Putamen (tissue), 1 donor: Measurements from ENCODE around the gene TIMM17B.

Experiments used
- DNase-seq: peaks from one replicate; pipeline ENCODE4 v3.0.0-alpha.2; 2016; ENCODE audit warnings: low spot score

Gene TIMM17B

DNA sequence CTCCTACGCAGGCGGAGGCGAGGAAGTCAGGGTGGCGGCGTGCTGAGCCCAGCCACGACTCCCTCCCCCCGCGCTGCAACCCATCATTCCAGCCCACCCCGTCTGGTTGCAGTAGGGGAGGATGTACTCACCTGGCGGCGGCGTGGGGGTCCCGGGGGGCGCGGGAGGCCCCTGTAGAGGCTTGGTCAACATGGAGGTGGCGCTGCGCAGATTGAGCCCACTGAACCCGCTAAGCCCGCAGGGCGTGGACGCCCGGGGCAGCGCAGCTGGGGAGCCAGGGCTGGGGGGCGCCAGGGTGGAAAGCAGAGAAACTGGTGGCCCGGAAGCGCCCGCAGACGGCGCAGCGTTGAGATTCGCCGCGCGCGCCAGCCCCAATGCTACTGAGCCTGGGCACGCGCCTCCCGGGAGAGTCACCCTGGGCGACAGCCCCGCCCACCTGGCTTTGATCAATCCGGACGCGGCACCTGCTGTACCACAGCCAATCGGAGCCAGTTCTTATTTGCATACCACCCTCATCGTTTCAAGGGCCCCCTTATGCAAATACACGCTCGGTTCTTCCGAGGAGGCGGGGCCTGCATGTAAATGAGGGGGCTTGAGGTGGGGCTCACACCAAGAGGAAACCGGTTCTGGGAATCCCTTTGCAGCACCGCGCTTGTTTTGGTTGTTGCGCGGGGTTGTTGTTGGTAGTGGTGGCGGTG, 21.2 kb upstream of the TIMM17B start, which contains the start of gene PIM2:
Gene PIM2 (minus strand): TSS at position 382 of the 698 bp plus-strand sequence. CDS start 190 bp downstream, at position 192.
- DNase-seq = peak; percentile 76

DNA sequence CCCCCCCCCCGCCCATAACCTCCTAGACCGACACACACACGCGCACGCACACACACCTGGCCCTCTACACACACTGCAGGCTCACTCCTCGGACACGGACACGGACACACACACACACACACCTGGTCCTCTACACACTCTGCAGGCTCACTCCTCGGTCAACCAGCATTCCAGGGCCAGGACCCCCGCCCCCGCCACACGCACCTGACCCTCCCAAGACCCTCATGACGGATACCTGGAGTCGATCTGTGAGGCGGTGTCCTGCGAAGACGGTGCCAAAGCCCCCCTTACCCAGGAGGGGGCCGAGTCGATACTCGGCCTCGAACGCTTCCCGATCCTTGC, 20.7 kb upstream of the TIMM17B start:
- no peak for DNase-seq

DNA sequence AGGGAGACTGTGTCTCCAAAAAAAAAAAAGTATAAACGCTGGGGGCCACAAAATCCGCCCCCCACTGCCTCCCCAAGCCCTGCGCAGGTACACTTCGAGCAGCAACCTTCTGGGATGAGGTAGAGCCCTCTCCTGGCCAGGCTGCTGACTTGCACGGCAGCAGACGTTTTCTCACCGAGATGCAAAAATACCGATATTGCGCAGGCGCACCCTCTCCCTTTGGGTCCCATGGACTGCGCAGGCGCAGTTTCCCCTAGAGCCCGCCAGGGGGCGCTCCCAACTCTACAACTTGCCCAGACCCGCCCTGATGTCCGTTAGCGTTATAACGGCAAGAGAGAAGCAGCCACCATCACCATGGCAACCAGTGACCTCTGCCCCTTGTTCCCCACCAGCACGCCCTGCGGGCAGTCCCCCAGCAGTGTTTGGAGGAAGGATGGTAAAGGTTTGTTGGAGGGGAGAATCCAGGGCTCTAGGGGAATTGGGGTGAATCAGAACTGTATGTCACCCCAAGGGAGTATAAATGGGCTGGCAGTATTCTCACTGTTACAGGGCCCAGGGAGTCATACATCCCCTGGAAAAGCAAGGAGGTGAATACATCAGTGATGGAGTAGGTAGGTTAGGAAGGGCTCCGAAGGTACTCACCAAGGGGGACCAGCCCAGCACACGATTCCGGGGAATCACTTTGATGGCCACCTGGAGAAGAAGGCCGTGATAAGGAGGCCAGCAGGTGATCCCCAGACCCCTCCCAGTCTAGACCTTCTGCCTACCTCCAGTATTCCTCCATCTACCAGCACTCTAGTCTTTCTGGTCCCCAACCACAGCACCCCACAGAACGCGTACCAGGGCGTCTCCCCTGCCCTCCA, 19.8 kb upstream of the TIMM17B start:
- peak; percentile 76 for DNase-seq

DNA sequence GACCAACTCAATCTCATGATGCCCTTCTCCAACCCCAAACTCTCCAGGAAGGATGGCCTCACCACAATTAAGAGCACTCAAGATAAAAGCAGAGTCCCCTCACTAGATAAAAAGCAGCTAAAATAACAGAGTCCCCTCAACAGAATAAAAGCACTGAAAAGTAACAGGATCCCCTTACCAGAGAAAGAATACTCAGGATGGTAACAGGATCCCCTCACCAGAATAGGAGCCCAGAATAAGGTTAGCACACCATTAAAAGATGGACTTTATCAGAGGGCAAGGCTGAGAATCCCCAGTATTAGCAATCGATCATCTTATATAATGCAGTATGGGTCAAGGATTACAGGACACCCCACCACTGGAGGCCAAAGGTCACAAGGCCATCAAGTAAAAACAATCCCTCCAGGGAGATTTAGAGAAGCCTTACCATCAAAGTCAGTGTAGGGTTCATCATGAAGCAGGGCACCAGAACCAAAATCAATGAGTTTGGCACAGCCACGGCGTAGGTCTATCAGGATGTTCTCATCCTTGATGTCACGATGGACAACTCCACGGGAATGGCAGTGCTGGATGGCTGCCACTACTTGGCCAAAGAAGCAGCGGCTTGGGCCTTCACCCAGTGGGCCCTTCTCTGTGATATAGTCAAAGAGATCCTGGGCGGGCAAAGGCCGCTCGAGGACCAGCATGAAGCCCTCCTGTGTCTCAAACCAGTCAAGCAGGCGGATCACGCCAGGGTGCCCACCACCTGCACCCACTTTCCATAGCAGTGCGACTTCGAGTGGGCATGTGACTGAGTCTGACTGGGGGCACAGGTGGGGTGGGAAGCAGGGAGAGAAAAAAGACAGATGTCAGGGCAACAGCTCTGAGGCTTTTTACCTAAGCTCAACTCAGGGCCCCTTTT, 17.3 kb upstream of the TIMM17B start:
- no peak for DNase-seq

DNA sequence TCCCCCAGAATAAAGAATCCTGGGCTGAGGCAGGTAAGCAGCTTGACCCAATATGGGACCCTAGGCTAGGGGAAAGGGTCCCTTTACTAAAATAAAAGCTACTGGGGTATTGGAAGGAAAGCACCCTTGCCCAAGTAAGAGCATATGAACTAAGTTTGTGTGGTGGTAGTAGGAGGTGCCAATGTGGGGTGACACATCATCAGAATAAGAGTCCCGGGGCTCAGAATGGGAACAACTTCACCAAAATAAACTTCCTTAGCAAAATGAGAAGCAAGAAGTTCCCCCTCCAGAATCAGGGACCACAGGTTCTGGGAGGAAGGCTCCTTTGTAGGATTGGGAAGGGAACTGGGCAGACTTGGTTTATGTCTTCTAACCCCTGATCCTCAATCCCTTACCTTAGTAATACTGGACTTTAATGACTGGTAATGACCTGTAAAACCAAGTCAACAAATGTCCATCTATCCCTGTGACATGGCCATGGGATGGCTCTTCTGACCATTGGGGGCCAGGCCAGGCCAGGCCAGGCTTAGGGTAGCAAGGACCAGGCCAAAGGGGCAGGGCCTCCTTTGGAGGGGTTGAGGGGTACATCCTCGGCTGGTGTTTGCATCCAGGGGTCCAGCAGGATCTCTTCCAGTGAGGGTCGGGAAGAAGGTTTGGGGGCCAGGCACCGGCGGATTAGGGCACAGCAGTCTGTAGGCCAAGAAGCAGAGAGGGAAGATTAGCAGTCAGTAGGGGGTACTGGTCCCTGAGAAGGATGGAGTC, 16.2 kb upstream of the TIMM17B start:
- no peak for DNase-seq

DNA sequence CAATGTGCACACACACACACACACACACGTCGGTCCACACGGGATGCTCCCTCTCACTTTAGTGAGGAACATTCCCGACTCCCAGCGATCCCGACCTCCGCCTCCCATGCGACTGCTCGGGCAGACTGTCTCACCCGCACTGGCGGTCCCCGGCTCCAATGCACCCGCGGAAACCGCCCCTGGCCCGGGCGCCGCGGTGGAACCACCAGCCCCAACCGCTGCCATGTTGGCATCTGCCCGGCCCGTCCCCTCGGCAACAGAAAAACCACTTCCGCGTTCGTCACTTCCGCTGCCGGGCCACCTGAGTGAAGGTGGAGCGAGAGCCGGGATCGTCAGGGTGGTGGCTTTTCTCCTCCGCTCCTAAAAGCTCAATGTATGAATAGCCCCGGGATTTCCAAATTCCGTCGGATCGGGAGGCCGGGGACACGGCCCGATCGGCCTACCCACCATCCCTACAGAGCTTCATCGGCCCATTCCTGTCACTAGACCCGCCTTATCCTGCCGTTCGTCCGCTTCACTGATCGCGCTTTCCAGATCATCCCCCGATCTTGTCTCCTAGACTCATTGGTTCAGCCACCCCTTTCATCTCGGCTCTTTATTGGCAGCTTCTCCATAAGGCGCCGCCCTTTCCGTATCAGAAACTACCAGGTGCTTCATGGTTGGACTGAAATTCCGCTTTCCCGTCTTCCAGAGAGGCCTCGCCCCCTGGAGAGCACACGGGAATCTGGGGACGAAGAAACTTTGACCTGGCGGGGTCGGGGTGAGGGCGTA, 14.0 kb upstream of the TIMM17B start, which contains the start of gene SLC35A2:
Gene SLC35A2 (minus strand): TSS at position 235 of the 771 bp plus-strand sequence. CDS start 10 bp downstream, at position 225.
- peak; percentile 70 for DNase-seq

DNA sequence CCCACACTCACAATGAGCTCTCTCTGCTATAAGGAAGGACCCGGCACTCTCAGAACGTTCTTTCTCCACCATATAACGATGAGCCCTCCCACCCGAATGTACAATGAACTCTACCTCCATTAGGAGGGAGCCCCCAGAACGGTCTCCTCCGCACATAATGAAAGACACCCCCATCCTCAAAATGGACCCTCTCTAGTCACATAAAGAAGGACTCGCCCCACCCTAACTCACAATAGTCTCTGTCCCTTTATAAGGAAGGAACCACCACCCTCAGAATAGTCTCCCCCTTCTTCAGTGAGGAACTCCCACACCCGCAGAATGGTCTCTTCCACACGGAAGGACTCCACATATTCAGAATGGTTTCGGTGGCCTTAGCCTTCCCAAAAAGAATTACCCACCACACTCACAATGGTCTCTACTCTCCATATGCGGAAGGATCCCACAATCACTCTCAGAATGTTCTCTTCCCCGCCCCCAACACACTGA, 13.4 kb upstream of the TIMM17B start:
- no peak for DNase-seq

DNA sequence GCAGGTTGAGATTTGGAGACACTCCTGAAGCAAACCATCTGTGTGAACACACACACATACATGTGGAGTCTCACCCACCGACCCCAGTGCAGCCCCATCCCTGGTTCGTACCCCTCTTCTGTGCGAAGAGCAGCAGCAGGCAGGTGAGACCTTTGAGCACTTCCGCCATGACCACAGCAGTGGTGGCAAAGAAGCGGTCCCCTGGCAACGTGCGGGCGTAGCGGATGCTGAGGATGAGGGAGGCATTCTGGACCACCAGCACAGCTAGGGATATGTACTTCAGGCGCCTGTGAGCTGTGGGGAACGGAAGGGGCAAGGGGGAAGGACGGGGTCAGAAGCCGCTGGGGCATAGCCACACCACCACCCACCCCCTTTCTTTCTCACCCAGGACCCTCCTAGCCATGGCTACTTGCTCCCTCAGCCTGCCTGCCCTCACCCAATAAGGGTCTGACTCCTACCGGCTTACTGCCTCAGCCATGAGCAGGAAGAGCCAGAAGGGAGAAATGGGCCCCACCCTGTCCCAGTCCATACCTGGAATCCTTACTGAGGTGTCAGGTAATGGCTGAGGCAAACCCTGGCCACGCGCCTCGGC, 12.2 kb upstream of the TIMM17B start:
- DNase-seq = no peak

DNA sequence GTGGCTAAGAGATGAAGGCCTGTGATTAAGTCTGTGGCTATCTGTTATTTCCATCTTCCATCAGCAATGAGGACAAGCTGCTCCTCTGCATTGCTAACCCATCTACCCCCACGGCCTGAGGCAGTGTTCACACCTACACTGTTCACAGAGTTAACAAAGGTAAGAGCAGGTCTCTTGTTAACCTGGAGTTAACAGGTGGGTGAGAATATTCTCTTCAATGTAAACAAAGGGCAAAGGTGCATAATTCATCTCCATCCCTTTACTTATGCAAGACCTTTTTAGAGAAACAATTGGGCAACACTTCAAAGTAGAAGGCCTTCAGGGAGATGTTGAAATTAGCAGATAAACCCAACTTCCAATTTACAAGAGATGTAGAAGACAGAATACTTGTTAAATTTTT, 11.0 kb upstream of the TIMM17B start:
- no peak for DNase-seq

DNA sequence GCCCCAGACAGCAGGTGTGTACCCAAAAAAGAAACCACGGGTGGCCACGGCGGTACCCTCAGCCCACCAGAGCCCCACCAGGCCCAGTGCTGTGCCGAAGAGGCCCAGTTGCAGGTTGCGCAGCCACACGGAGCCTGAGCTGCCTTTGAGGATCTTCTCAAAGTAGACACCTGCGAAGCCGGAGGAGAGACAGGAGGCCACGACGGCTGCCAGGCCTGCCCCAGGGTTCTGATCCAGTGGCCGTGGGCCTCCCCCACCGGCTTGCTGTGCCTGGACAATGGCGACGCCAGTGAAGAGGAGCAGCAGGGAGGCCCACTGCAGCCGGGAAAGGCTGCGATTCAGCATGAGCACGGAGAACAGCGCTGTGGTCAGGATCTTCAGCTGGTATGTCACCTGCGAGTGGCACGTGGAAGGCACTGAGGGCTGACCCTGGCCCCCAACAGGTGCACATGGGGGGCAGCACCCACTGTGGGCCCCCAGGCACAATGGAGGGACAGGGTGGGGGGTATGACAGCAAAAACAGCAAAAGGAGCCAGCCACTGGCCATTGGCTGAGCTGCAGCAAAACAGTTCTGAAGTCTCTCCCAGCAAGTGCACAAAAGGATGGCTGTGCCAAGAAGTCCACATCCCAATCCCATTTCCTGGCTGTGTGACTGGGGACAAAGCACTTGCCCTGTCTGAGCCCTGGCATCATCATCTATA, 7.7 kb upstream of the TIMM17B start:
- DNase-seq = no peak

DNA sequence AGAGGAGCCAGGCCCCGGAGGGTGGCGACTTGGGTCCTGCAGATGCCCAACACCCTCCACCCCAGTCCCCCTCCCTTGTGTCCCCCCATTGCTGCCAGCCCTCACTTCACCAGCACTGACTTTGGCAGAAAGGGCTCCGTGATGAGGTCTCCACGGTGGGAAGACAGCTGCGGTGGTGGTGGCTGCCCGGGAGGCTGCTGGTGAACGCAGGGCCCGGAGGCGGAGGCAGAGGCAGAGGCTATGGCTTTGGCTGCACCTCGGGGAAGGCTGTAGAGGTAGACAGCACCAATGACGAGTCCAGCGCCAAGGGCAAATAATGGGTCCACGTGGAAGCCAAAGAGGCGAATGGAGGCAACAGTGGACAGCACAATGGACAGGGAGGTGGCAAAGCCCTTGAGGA, 7.1 kb upstream of the TIMM17B start:
- no peak for DNase-seq

DNA sequence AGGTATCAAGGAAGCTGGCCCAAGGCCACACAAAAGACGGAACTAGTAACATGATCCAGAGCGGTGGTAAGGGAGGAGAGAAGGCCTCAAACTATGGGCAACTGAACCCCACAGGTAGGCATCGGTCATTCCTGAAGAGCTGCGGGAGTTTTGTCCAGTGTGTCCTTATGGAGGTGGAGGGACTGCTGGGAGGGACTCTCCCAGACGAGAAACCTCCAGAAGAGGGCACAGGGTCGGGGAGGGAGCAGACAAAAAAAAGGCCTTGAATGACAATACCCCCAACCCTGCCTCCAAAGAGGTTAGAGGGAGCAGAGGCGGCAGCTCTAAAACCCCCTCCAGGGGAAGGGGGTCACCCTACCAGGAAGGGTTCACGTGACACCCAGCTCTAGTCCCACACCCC, 6.6 kb upstream of the TIMM17B start:
- no peak for DNase-seq

DNA sequence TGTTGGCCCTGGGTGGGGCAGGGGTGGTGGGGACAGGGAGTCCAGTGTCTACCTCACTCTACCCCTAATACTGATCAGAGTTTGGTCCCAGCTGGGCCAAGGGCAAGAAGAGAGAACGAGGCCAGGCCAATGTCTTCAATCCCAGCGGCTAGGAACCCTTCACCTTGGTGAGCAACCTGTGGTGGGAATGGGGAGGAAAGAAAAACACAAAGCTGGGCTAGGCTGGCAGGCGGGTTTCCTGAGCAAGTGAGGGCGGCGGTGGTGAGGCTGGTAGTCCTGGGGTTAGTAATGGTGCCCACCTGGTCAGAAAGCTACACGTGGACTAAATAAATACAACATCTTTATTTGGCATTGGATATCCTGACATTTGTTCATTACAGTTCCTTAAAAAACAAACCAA, 5.7 kb upstream of the TIMM17B start:
- no peak for DNase-seq

DNA sequence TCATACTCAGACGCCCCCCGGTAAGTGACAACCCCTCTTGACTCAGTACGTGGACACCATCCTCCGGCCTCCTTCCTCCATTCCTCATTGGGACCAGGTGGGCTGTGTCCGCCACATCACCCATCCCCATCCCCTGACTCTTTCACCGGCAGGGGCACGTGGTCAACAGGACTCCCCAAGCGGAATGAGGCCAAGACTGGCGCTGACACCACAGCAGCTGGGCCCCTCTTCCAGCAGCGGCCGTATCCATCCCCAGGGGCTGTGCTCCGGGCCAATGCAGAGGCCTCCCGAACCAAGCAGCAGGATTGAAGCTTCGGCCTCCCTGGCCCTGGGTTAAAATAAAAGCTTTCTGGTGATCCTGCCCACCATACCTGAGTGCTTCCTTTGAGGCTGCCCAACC, 5.2 kb upstream of the TIMM17B start:
- DNase-seq = no peak

DNA sequence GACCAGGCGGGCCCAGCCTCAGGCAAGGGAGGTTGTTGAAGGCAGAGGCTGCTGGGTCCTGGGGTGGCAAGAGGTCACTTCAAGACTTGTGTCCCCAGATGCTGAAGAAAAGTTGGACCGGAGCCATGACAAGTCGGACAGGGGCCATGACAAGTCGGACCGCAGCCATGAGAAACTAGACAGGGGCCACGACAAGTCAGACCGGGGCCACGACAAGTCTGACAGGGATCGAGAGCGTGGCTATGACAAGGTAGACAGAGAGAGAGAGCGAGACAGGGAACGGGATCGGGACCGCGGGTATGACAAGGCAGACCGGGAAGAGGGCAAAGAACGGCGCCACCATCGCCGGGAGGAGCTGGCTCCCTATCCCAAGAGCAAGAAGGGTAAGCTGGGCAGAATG, 4.6 kb upstream of the TIMM17B start:
- DNase-seq = no peak

DNA sequence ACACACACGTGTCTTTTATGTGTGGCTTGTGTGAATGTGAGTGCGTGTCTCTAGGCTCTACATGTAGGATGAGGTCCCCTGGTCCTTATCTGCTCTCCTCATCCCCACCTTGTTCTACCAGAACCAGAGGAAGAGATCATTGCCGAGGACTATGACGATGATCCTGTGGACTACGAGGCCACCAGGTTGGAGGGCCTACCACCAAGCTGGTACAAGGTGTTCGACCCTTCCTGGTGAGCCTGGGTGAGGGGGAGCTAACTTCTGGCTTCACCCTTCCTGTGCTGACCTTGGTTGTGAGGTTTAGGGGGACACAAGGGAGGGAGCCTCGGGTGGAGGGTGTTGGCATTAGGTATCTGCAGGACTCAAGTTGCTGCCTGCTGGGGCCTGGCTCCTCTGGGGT, 3.5 kb upstream of the TIMM17B start:
- DNase-seq = no peak

DNA sequence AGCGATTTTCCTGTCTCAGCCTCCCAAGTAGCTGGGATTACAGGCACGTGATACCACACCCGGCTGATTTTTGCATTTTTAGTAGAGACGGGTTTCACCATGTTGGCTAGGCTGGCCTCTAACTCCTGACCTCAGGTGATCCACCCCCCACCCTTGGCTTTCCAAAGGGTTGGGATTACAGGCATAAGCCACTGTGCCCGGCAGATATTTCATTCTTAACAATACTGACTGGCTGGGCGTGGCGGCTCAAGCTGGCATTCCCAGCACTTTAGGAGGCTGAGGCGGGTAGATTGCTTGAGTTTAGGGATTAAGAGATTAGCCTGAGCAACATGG, 1.5 kb upstream of the TIMM17B start:
- no peak for DNase-seq

DNA sequence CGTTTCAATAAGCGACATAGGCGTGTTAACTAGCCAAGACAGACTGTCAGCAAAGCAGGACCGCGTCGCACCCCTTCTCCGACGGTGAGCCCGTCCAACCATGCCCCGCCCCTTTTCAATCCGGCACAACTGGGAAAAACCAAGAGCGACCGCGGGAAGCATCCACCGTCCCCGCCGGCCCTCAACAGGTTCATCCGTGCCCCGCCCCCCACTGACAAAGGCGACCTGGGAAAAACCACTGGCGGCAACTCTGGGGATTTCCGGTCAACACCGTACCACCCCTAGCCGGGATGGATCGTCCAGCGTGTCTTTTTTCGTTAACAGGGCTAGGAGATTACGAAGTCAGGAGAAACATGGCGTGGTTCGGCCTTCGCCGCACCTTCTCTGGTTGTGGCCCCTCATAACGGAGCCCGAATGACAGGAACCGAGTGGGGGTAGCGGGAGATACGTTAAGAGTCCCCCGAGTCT, 377 bp downstream of the TIMM17B start:
- DNase-seq = no peak

DNA sequence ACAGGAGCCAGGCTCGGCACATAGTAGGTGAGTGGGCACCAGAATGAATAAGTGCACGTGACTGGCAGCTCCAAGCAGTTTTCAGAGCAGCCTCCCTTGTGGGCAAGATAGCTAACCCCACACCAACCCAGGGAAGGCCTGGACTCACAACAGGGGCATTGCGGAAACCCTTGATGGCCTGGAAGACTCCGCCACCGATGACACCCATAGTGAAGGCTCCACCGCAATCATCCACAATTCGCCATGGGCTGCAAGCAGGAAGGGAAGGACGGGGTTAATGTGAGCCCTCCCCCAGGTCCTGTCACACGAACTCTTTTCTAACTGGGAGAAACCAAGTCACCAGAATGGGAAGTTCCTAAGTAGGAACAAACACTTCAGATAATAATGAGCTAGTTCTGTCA, 957 bp downstream of the TIMM17B start:
- DNase-seq = no peak

DNA sequence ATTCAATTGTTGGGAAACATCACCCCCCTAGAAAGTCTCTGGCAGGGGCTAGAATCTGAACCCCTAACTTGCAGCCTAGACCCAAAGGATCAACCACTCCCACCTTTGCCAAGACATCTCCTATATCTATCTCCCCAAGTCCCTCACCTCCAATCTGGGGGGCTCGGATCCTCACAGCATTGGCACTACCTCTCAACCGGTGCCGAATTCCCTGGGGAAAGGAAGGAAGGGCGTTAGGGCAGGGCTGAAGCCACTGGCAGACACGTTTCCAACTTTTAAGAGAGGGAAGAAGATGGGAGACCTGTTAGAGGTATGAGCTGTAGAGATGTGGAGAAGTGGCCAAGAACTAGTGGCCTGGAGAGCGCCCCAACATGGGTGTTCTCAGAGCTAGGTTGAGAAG, 2.7 kb downstream of the TIMM17B start:
- DNase-seq = no peak
